Chondrocyte (in vitro differentiated cells): ENCODE measurements around the gene ASB15. TPM values are rescaled to one million over a fixed set of nuclear protein-coding genes. Genes with fewer than 3 reads are reported as not detected.

Source experiments
- DNase-seq: peaks from one replicate; pipeline ENCODE4 v3.0.0; 2021; ENCODE audit warnings: mixed read lengths, low spot score
- H3K27ac Mint-ChIP-seq: one replicate; pipeline ENCODE4 v1.8.0; 2021; ENCODE audit warnings: mild to moderate bottlenecking, moderate library complexity, mixed read lengths; ENCODE audit not compliant: unreplicated experiment
- H3K27me3 Mint-ChIP-seq: 2 replicates; pipeline ENCODE4 v1.8.0; 2021; ENCODE audit warnings: low read depth, mixed read lengths
- H3K36me3 Mint-ChIP-seq: 2 replicates; pipeline ENCODE4 v1.8.0; 2021; ENCODE audit warnings: low read depth, mixed read lengths
- H3K4me1 Mint-ChIP-seq: 2 replicates; pipeline ENCODE4 v1.8.0; 2021; ENCODE audit warnings: low read depth, mild to moderate bottlenecking, mixed read lengths
- H3K4me3 Mint-ChIP-seq: one replicate; pipeline ENCODE4 v1.8.0; 2021; ENCODE audit warnings: mild to moderate bottlenecking, moderate library complexity, mixed read lengths; ENCODE audit not compliant: unreplicated experiment
- H3K9me3 Mint-ChIP-seq: 2 replicates; pipeline ENCODE4 v1.8.0; 2021; ENCODE audit warnings: low read depth, mixed read lengths
- CTCF ChIP-seq: fragments of 200-600 bp; sonication (generic); IDR thresholded peaks from 2 replicates; pipeline ENCODE4 v1.5.0; 2021; ENCODE audit warnings: antibody characterized with exemption, mild to moderate bottlenecking, moderate library complexity
- total RNA-seq: library from RNA; stranded (reverse); gene quantifications from 3 replicates; pipeline ENCODE4 v1.2.1, GENCODE V29; 2021

The ASB15 gene
- total RNA-seq, 1 donor from 2014 or later = not detected

- no peaks in the 10 kb centered on the region for H3K9me3 Mint-ChIP-seq
These were observed 30.4 kb upstream of the ASB15 start for GRCh38 chr7:123571187-123571586.

GRCh38 chr7:123571684-123572083, 29.9 kb upstream of the ASB15 start:
- H3K9me3 Mint-ChIP-seq = no peaks in the 10 kb centered on the region
- no peaks in the 10 kb centered on the region for H3K4me1 Mint-ChIP-seq
- H3K4me3 Mint-ChIP-seq = no peak overlapping the region
- H3K36me3 Mint-ChIP-seq = no peaks in the 10 kb centered on the region
- peaks cover under 1% of the 10 kb centered on the region for H3K27me3 Mint-ChIP-seq
- no peak for DNase-seq
- H3K27ac Mint-ChIP-seq = no peak overlapping the region
- TF ChIP-seq CTCF = no peak

More at GRCh38 chr7:123571187-123571586, 30.4 kb upstream of the ASB15 start:
- Mint-ChIP-seq H3K4me1 (no peaks in the 10 kb centered on the region), H3K4me3 (no peak overlapping the region), H3K27me3 (no peaks in the 10 kb centered on the region), H3K27ac (no peak overlapping the region), H3K36me3 (no peaks in the 10 kb centered on the region)
- TF ChIP-seq CTCF = no peak
- DNase-seq = no peak

- Mint-ChIP-seq H3K27me3 (peaks cover 7% of the 10 kb centered on the region), H3K4me1 (no peaks in the 10 kb centered on the region), H3K9me3 (no peaks in the 10 kb centered on the region), H3K4me3 (no peak overlapping the region), H3K36me3 (no peaks in the 10 kb centered on the region), H3K27ac (no peak overlapping the region)
- TF ChIP-seq CTCF = no peak
- no peak for DNase-seq
These were observed 28.3 kb upstream of the ASB15 start for GRCh38 chr7:123573341-123573740.

- Mint-ChIP-seq H3K4me1 (no peaks in the 10 kb centered on the region), H3K36me3 (no peaks in the 10 kb centered on the region), H3K9me3 (no peaks in the 10 kb centered on the region), H3K4me3 (no peak overlapping the region), H3K27me3 (peaks cover 9% of the 10 kb centered on the region), H3K27ac (no peak overlapping the region)
- TF ChIP-seq CTCF = no peak
- no peak for DNase-seq
These were observed 27.6 kb upstream of the ASB15 start for GRCh38 chr7:123573896-123574467.

- Mint-ChIP-seq H3K27me3 (peaks cover 21% of the 10 kb centered on the region), H3K9me3 (no peaks in the 10 kb centered on the region), H3K27ac (no peak overlapping the region), H3K4me3 (no peak overlapping the region), H3K36me3 (no peaks in the 10 kb centered on the region), H3K4me1 (peaks cover 3% of the 10 kb centered on the region)
- no peak for TF ChIP-seq CTCF
- DNase-seq = no peak
These were observed 22.2 kb upstream of the ASB15 start for GRCh38 chr7:123579416-123579815.
